ENCODE data around the gene BCAT1.
A peak's percentile ranks its signal among the peaks of the same experiment; 100 is the strongest.

Gene BCAT1

GRCh38 chr12:24767016-24767415 is 181.9 kb downstream of the BCAT1 start:
- Histone ChIP-seq H2BK15ac (ENCODE audit: low read depth, poor library complexity, severe bottlenecking) (no peak overlapping the region), H2AK5ac (ENCODE audit: low read length, severe bottlenecking) (no peak overlapping the region), H4K8ac (ENCODE audit: low read length) (no peak overlapping the region), H3K27me3 (ENCODE audit: control insufficient read depth in 1 of 2, insufficient read depth in 1 of 2, low read length in 2 of 2) (no peaks in the 10 kb centered on the region), H3K36me3 (ENCODE audit: control insufficient read depth in 1 of 2, insufficient read depth in 2 of 2, low read depth in 1 of 2, low read length in 2 of 2) (no peaks in the 10 kb centered on the region), H3K9me3 (ENCODE audit: control insufficient read depth, low read length) (peaks cover 5% of the 10 kb centered on the region), H2AFZ (ENCODE audit: low read depth, low read length) (no peak overlapping the region), H3K4me3 (ENCODE audit: insufficient read depth in 1 of 2, low read depth in 1 of 2, low read length in 2 of 2) (no peak overlapping the region), H3K4me1 (ENCODE audit: control insufficient read depth, insufficient read depth, low read depth, low read length) (no peaks in the 10 kb centered on the region), H4K91ac (ENCODE audit: low read length) (no peak overlapping the region), H2BK5ac (ENCODE audit: low read depth, low read length, poor library complexity, severe bottlenecking) (no peak overlapping the region), H3K14ac (ENCODE audit: low read length in 2 of 2) (no peak overlapping the region), H3K18ac (ENCODE audit: low read depth in 1 of 2, low read length in 2 of 2) (no peak overlapping the region), H3K4me2 (ENCODE audit: low read length, poor library complexity, severe bottlenecking) (no peak overlapping the region), H3K23ac (ENCODE audit: low read length in 2 of 2) (no peak overlapping the region), H3K4ac (ENCODE audit: low read depth in 1 of 2, low read length in 2 of 2) (no peak overlapping the region), H3K9ac (ENCODE audit: low read length) (no peak overlapping the region), H3K79me1 (replicated peaks; ENCODE audit: low read length, poor library complexity, severe bottlenecking) (no peaks in the 10 kb centered on the region), H2BK120ac (ENCODE audit: low read depth, low read length) (no peak overlapping the region), H3K27ac (ENCODE audit: low read length, poor library complexity, severe bottlenecking) (no peak overlapping the region), H2BK12ac (ENCODE audit: low read length in 2 of 2) (no peak overlapping the region)
- WGBS = 56% methylated on average over 1 of the region's 1 CpG
- DNase-seq = no peak

GRCh38 chr12:24764712-24765111 is 184.2 kb downstream of the BCAT1 start:
- no peak overlapping the region for H2AFZ ChIP-seq (ENCODE audit: low read depth, low read length)
- no peak overlapping the region for H4K8ac ChIP-seq (ENCODE audit: low read length)
- no peak overlapping the region for H3K4ac ChIP-seq (ENCODE audit: low read depth in 1 of 2, low read length in 2 of 2)
- no peak overlapping the region for H3K4me2 ChIP-seq (ENCODE audit: low read length, poor library complexity, severe bottlenecking)
- no peaks in the 10 kb centered on the region for H3K36me3 ChIP-seq (ENCODE audit: control insufficient read depth in 1 of 2, insufficient read depth in 2 of 2, low read depth in 1 of 2, low read length in 2 of 2)
- DNase-seq = no peak
- peak overlapping the region in 1 of 2 experiments; percentile 11 for H3K14ac ChIP-seq (ENCODE audit: low read length in 2 of 2)
- H3K27ac ChIP-seq (ENCODE audit: low read length, poor library complexity, severe bottlenecking) = no peak overlapping the region
- H2BK120ac ChIP-seq (ENCODE audit: low read depth, low read length) = no peak overlapping the region
- no peak overlapping the region for H3K9ac ChIP-seq (ENCODE audit: low read length)
- no peak overlapping the region for H2BK15ac ChIP-seq (ENCODE audit: low read depth, poor library complexity, severe bottlenecking)
- H2BK12ac ChIP-seq (ENCODE audit: low read length in 2 of 2) = no peak overlapping the region
- no peaks in the 10 kb centered on the region for H3K4me1 ChIP-seq (ENCODE audit: control insufficient read depth, insufficient read depth, low read depth, low read length)
- H3K27me3 ChIP-seq (ENCODE audit: control insufficient read depth in 1 of 2, insufficient read depth in 1 of 2, low read length in 2 of 2) = no peaks in the 10 kb centered on the region
- no peak overlapping the region for H3K4me3 ChIP-seq (ENCODE audit: insufficient read depth in 1 of 2, low read depth in 1 of 2, low read length in 2 of 2)
- 94% methylated on average over 1 of the region's 1 CpG for WGBS
- no peak overlapping the region for H2BK5ac ChIP-seq (ENCODE audit: low read depth, low read length, poor library complexity, severe bottlenecking)
- peaks cover 5% of the 10 kb centered on the region for H3K9me3 ChIP-seq (ENCODE audit: control insufficient read depth, low read length)
- H3K18ac ChIP-seq (ENCODE audit: low read depth in 1 of 2, low read length in 2 of 2) = no peak overlapping the region
- no peaks in the 10 kb centered on the region for H3K79me1 ChIP-seq (replicated peaks; ENCODE audit: low read length, poor library complexity, severe bottlenecking)
- no peak overlapping the region for H2AK5ac ChIP-seq (ENCODE audit: low read length, severe bottlenecking)
- no peak overlapping the region for H4K91ac ChIP-seq (ENCODE audit: low read length)
- H3K23ac ChIP-seq (ENCODE audit: low read length in 2 of 2) = no peak overlapping the region

GRCh38 chr12:24760606-24761378 is 188.1 kb downstream of the BCAT1 start:
- Histone ChIP-seq H3K4me3 (ENCODE audit: insufficient read depth in 1 of 2, low read depth in 1 of 2, low read length in 2 of 2) (no peak overlapping the region), H2BK5ac (ENCODE audit: low read depth, low read length, poor library complexity, severe bottlenecking) (no peak overlapping the region), H3K9me3 (ENCODE audit: control insufficient read depth, low read length) (no peaks in the 10 kb centered on the region), H2BK15ac (ENCODE audit: low read depth, poor library complexity, severe bottlenecking) (no peak overlapping the region), H3K23ac (ENCODE audit: low read length in 2 of 2) (no peak overlapping the region), H3K36me3 (ENCODE audit: control insufficient read depth in 1 of 2, insufficient read depth in 2 of 2, low read depth in 1 of 2, low read length in 2 of 2) (no peaks in the 10 kb centered on the region), H4K91ac (ENCODE audit: low read length) (no peak overlapping the region), H2AK5ac (ENCODE audit: low read length, severe bottlenecking) (no peak overlapping the region), H3K27me3 (ENCODE audit: control insufficient read depth in 1 of 2, insufficient read depth in 1 of 2, low read length in 2 of 2) (no peaks in the 10 kb centered on the region), H3K4ac (ENCODE audit: low read depth in 1 of 2, low read length in 2 of 2) (no peak overlapping the region), H2BK12ac (ENCODE audit: low read length in 2 of 2) (no peak overlapping the region), H4K8ac (ENCODE audit: low read length) (no peak overlapping the region), H3K4me1 (ENCODE audit: control insufficient read depth, insufficient read depth, low read depth, low read length) (no peaks in the 10 kb centered on the region), H3K4me2 (ENCODE audit: low read length, poor library complexity, severe bottlenecking) (no peak overlapping the region), H3K27ac (ENCODE audit: low read length, poor library complexity, severe bottlenecking) (no peak overlapping the region), H3K79me1 (replicated peaks; ENCODE audit: low read length, poor library complexity, severe bottlenecking) (no peaks in the 10 kb centered on the region), H2BK120ac (ENCODE audit: low read depth, low read length) (no peak overlapping the region), H2AFZ (ENCODE audit: low read depth, low read length) (no peak overlapping the region), H3K18ac (ENCODE audit: low read depth in 1 of 2, low read length in 2 of 2) (no peak overlapping the region), H3K9ac (ENCODE audit: low read length) (no peak overlapping the region), H3K14ac (ENCODE audit: low read length in 2 of 2) (no peak overlapping the region)
- no peak for DNase-seq
- 88% methylated on average over 1 of the region's 5 CpGs for WGBS

- H3K4me2 ChIP-seq (ENCODE audit: low read length, poor library complexity, severe bottlenecking) = no peak overlapping the region
- no peaks in the 10 kb centered on the region for H3K4me1 ChIP-seq (ENCODE audit: control insufficient read depth, insufficient read depth, low read depth, low read length)
- WGBS = no CpG with 5 or more reads among the region's 1 CpG
- H2AFZ ChIP-seq (ENCODE audit: low read depth, low read length) = no peak overlapping the region
- H3K23ac ChIP-seq (ENCODE audit: low read length in 2 of 2) = no peak overlapping the region
- no peak overlapping the region for H3K18ac ChIP-seq (ENCODE audit: low read depth in 1 of 2, low read length in 2 of 2)
- no peak overlapping the region for H3K27ac ChIP-seq (ENCODE audit: low read length, poor library complexity, severe bottlenecking)
- no peaks in the 10 kb centered on the region for H3K79me1 ChIP-seq (replicated peaks; ENCODE audit: low read length, poor library complexity, severe bottlenecking)
- H2AK5ac ChIP-seq (ENCODE audit: low read length, severe bottlenecking) = no peak overlapping the region
- no peak overlapping the region for H3K14ac ChIP-seq (ENCODE audit: low read length in 2 of 2)
- DNase-seq = no peak
- H2BK5ac ChIP-seq (ENCODE audit: low read depth, low read length, poor library complexity, severe bottlenecking) = no peak overlapping the region
- no peak overlapping the region for H3K4ac ChIP-seq (ENCODE audit: low read depth in 1 of 2, low read length in 2 of 2)
- H3K36me3 ChIP-seq (ENCODE audit: control insufficient read depth in 1 of 2, insufficient read depth in 2 of 2, low read depth in 1 of 2, low read length in 2 of 2) = no peaks in the 10 kb centered on the region
- no peak overlapping the region for H4K91ac ChIP-seq (ENCODE audit: low read length)
- no peak overlapping the region for H2BK12ac ChIP-seq (ENCODE audit: low read length in 2 of 2)
- H2BK15ac ChIP-seq (ENCODE audit: low read depth, poor library complexity, severe bottlenecking) = no peak overlapping the region
- no peak overlapping the region for H2BK120ac ChIP-seq (ENCODE audit: low read depth, low read length)
- H3K27me3 ChIP-seq (ENCODE audit: control insufficient read depth in 1 of 2, insufficient read depth in 1 of 2, low read length in 2 of 2) = no peaks in the 10 kb centered on the region
- H3K9ac ChIP-seq (ENCODE audit: low read length) = no peak overlapping the region
- H4K8ac ChIP-seq (ENCODE audit: low read length) = no peak overlapping the region
- no peak overlapping the region for H3K4me3 ChIP-seq (ENCODE audit: insufficient read depth in 1 of 2, low read depth in 1 of 2, low read length in 2 of 2)
- no peaks in the 10 kb centered on the region for H3K9me3 ChIP-seq (ENCODE audit: control insufficient read depth, low read length)
Observed at GRCh38 chr12:24760162-24760561, 188.7 kb downstream of the BCAT1 start.

Data from mesenchymal stem cell (in vitro differentiated cells and primary cell).